ENCODE measurements around the gene GALNT10.

Gene GALNT10

GRCh38 chr5:154236536-154237375 is 46.2 kb downstream of the GALNT10 start:
- no peak for DNase-seq

DNA sequence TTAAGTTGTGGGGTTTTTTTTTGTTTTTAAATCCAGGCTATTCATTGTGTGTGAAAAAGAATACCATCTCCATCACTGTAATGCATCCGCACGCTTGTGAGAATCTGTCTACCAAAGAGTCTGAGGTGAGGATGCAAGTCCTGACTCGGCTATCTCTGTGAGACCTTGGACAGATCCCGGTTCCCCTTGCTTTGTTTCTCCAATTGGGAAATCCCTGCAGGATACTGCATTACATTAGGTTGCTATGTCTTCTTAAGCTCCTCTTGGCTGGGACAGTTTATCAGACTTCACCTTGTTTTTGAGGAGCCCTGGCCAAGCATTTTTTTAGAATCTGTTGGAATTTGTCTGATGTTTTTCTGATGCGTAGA is 46.8 kb downstream of the GALNT10 start:
- DNase-seq: no peak

- DNase-seq: no peak
These were observed 47.4 kb downstream of the GALNT10 start for GRCh38 chr5:154237946-154238345.

- DNase-seq: no peak
These were observed 48.4 kb downstream of the GALNT10 start for GRCh38 chr5:154238776-154239481.

GRCh38 chr5:154240595-154240994 is 50.1 kb downstream of the GALNT10 start:
- DNase-seq: no peak

DNA sequence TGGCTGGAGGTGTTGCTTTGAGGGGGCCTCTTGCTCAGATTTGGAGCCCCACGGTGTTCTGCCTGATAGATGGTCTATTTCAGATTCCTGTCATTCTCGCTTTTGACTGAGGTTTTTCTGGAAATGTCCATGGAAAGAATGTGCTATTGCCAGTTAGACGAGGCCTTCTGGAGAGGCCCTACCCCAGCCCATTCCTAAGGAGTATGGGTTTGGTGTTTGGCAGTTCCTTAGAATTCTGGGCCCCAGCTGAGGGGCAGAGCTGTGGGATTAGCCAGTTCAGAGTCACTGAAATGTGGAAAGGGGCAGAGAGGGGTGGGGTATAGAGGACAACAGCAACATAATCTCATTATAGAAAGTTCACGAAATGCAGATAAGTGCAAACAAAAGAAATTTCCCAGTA is 50.5 kb downstream of the GALNT10 start:
- no peak for DNase-seq

GRCh38 chr5:154242442-154242841 is 51.9 kb downstream of the GALNT10 start:
- no peak for DNase-seq

GRCh38 chr5:154242964-154243376 is 52.4 kb downstream of the GALNT10 start:
- DNase-seq: no peak

DNA sequence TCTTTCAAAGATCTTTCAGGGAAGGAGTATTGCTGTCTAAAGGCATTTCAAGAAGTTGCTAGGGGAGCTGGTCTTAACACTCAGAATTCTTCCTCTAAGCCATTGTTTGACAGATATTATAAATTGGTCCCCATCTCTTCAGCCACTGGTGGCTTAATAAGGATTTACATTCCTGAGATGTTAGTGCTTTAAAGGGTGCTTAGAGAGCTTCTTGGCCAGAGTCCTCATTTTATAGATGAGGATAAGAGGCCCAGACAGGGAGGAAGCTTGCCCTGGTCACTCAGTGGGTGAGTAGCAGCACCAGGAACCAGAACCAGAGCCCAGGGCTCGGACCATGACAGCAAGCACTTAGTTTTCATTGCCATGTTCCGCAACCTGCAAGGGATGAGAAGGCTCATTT is 53.2 kb downstream of the GALNT10 start:
- no peak for DNase-seq

DNA sequence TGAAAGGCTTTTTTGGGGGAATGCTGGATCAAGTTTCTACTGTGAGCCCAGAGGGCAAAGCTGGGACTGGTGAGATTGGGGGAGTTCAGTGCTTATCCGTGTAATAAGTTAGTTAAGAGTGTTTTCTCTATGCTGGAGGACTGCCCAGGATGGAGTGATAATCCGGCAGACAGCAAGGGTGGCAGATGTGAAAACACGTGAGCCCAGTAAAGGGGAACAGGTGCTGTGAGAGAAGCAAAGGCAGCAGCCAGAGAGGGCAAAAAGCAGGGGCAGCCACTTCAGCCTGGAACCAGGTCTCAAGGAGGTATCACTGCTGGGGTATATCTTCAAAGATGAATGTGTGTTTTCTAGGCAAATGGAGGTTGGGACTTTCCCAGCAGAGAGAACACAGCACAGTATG is 53.9 kb downstream of the GALNT10 start:
- no peak for DNase-seq

DNA sequence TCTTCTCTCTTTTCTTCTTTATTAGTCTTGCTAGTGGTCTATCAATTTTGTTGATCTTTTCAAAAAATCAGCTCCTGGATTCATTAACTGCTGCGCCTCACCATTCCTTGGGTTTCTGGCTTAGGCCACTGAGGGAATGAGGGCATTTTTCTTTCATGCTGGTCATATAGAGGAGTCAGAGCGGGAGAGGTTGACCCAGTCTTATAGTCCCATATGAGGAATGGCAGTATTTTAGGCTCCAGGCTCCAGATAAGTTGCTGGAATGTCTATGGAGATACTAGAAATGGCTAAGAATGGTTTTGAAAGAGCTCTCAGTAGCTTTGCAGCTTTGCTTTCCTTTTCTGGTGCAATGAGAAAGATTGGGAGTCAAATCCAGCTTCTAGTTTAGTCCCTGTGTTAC is 58.2 kb downstream of the GALNT10 start:
- DNase-seq: no peak

DNA sequence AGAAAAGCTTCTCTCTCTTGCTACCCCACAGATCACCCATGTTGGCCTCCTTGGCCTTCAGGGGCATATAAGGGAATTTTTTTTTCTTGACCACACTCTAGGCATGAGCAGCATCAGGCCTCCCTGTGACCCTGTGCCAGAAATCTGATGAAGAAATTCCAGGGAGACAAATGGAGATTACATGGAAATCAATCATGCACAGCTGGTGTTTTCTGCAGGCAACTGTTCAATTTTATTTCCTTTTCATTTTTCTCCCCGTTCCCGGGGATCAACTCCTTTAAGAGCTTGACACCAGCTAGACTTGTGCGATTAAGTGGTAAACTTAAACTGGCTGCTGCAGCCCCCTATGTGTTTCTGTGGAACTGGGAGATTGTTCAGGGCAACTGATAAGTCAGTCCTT is 59.3 kb downstream of the GALNT10 start:
- no peak for DNase-seq

- DNase-seq: no peak
These were observed 61.0 kb downstream of the GALNT10 start for GRCh38 chr5:154251529-154251928.

DNA sequence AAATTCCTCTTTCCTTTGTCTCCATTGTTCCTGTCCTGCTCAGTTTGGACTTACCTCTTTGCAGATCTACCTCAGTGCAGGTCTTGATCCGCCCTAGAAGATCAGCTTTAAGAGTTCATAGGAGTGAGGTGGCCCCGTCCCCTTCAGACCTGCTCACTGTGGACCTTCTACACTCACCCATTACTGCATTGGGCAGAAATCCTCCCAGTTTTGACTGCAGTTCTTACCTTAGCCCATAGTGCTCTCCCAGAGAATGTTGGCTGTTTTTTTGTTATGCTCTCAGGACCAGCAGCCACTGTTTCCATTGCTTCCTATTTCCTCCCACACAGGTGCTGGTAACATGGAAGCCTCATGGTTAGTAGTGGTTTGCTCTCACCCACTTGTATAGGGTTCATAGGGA is 63.3 kb downstream of the GALNT10 start:
- no peak for DNase-seq

GRCh38 chr5:154254896-154255295 is 64.4 kb downstream of the GALNT10 start:
- no peak for DNase-seq

- DNase-seq: no peak
These were observed 66.5 kb downstream of the GALNT10 start for GRCh38 chr5:154257046-154257445.

DNA sequence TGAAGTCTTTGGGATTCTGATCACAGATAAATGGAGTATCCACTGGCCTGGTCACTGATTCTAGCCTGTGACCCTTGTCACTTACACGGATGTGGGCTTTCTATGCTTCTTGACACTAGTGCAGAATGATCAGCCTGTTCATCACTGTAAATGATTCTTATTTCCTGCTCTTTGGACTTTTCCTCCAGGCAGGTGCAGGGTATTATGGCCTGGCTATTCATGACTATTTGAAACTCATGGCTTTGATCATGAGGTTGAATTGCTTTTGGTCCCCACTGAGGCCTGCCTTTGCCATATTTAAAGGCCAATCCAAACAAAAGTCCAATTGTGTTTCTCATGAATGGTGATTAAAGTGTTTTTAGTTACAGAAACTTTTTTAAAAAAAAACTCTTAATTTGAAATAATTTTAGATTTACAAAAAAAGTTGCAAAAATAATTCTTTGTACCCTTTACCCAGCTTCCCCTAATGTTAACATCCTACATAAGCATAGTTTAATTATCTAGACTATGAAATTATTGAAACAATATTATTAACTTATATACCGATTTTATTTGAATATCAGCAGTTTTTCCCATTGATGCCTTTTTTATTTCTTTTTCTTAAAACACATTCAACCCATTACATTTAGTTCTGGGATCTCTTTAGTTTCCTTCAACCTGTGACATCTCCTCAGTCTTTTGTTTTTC is 68.1 kb downstream of the GALNT10 start:
- no peak for DNase-seq

- DNase-seq: no peak
These were observed 69.8 kb downstream of the GALNT10 start for GRCh38 chr5:154260224-154260927.

- no peak for DNase-seq
These were observed 71.8 kb downstream of the GALNT10 start for GRCh38 chr5:154262342-154262741.

DNA sequence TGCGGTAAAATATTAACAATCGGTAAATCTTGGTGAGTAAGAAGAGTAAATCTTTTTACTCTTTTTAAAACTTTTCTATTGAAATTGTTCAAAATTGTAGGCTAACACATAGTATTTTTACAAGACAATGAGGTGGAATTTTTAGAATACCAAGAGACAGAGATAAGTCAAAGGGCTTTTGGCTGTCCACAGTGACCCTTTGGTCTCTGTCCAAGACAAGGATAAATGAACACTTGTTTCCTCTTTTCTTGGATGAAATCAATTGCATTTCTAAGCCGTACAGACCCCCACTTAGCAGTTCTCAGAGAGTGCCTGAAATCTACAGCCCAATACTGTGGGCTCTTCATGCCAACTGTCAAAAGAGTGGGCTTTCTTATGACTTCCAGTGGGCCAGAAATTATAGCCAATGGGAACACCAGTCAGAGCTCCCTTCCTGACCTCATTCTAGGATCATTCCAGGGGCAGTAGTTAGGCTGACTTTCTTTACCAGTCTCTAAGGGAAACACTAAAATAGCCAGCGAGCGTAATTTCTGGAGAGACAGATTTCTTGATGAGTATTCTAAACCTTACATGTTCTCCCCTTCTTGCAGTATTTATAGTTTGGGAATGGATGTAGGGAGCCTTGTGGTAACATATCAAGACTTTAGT is 74.1 kb downstream of the GALNT10 start:
- no peak for DNase-seq

DNA sequence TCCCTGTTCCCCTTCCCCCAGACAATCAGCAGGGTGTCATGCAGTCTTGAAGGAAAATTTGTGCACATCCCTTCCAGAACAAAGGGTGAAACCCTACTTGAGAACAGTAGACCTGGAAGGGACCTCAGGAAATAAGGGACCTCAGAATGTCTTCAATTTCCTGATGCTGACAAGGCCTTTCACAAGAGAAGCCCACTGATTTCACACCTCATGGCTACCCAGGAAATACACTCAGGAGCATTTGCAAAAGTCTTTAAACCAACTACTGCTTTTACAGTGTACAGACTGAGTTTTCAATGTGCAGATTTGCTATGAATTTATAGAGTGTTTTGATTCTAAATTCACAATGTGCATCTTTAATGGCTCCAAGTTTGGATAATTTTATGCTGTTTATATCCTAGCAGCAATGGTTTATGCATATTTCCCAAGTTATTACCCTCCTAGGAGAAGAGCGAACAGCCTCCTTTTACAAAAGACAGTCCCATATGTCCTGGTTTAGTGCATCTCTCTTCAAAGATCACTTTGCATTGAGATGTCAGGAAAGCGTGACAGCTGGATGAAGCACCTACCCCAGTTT is 74.8 kb downstream of the GALNT10 start:
- no peak for DNase-seq

DNA sequence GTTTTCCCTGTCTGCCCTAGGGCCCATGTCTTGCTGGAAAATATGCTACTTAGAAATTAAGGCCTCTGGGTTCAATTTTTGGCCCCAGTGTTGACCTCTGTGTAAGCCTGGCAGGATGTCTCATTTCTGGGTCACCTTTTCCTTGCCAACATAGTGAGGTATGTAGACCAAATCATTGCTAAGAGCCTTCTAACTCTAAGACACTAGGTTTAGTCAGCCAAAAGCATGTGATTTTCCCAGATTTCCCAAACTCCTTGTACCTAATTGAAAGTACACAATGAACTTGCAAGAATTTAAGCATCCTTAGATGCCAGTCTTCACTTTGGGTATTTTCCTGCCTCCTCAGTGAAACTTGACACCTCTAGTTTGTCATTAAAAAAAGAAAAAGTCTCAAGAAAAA is 77.0 kb downstream of the GALNT10 start:
- no peak for DNase-seq

Data from NCI-H1105 treated with DMSO at 0.1 percent for 48 hours (cell line).